ENCODE measurements around the gene HBB. TPM values are rescaled to one million over a fixed set of nuclear protein-coding genes. Genes with fewer than 3 reads are reported as not detected.

Gene HBB
- 1,761 TPM for total RNA-seq

DNA sequence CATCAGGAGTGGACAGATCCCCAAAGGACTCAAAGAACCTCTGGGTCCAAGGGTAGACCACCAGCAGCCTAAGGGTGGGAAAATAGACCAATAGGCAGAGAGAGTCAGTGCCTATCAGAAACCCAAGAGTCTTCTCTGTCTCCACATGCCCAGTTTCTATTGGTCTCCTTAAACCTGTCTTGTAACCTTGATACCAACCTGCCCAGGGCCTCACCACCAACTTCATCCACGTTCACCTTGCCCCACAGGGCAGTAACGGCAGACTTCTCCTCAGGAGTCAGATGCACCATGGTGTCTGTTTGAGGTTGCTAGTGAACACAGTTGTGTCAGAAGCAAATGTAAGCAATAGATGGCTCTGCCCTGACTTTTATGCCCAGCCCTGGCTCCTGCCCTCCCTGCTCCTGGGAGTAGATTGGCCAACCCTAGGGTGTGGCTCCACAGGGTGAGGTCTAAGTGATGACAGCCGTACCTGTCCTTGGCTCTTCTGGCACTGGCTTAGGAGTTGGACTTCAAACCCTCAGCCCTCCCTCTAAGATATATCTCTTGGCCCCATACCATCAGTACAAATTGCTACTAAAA lies at the start of gene HBB:
TSS of gene HBB (minus strand) at position 340 of the 579 bp plus-strand sequence. CDS start at position 290, 50 bp downstream.

GRCh38 chr11:5269715-5270147 lies 42.9 kb upstream of the HBB start, which contains the start of gene HBE1:
Gene HBE1 (minus strand): TSS chr11:5269945. CDS start chr11:5269890, 55 bp downstream.

DNA sequence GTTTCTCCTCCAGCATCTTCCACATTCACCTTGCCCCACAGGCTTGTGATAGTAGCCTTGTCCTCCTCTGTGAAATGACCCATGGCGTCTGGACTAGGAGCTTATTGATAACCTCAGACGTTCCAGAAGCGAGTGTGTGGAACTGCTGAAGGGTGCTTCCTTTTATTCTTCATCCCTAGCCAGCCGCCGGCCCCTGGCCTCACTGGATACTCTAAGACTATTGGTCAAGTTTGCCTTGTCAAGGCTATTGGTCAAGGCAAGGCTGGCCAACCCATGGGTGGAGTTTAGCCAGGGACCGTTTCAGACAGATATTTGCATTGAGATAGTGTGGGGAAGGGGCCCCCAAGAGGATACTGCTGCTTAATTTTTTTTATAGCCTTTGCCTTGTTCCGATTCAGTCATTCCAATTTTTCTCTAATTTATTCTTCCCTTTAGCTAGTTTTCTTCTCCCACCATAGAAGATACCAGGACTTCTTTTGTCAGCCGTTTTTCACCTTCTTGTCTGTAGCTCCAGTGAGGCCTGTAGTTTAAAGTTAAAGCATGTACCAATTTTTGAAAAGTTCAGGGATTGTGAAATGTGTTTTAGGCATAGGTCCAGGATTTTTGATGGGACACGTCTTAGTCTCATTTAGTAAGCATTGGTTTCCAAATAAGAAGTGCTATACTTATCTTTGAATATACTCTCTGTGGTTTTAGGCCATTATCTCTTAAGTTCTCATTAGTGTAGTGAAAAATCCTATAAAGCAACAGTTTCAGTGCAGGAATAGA lies 28.0 kb upstream of the HBB start, which contains the start of gene HBG2:
TSS of gene HBG2 (minus strand) at position 136 of the 768 bp plus-strand sequence. CDS start at position 83, 53 bp downstream.

GRCh38 chr11:5249807-5250396 lies 23.0 kb upstream of the HBB start, which contains the start of gene HBG1:
Gene HBG1 (minus strand): TSS chr11:5249857. CDS start chr11:5249804, 53 bp downstream.

DNA sequence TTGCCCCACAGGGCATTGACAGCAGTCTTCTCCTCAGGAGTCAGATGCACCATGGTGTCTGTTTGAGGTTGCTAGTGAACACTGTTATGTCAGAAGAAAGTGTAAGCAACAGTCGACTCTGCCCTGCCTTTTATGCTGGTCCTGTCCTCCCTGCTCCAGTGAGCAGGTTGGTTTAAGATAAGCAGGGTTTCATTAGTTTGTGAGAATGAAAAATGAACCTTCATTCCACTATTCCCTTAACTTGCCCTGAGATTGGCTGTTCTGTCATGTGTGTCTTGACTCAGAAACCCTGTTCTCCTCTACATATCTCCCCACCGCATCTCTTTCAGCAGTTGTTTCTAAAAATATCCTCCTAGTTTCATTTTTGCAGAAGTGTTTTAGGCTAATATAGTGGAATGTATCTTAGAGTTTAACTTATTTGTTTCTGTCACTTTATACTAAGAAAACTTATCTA lies 7.5 kb upstream of the HBB start, which contains the start of gene HBD:
TSS of gene HBD (minus strand) at position 103 of the 454 bp plus-strand sequence. CDS start at position 53, 50 bp downstream.

DNA sequence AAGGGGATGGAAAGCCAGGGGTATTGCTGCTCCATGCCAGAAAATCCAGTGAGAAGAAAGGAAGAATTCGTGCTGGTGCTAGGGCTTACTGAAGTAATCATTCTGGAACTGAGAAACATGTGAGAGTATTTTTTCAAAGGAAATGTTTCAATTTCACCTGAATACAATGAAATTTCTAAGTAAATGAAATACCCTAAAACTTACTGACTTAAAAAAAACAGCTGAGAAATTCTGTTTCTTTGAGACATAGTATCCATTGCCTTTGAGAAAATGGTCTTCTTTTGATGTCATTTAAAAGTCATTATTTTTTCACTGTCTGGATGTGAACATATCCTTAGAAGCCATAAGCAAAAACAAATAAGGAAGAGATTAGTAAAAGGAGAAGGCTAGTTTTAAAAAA lies 26.3 kb downstream of the HBB start, which contains the start of gene OR51V1:
TSS of gene OR51V1 (minus strand) at position 101 of the 400 bp plus-strand sequence. CDS start at position 101, 0 bp downstream.

Other genes with a start within 250 kb of the HBB start
- not detected for gene OR51L1, start 232.2 kb downstream of the HBB start, total RNA-seq
- not detected for gene OR52J3, start 180.5 kb downstream of the HBB start, total RNA-seq
- not detected for gene OR52E2, start 167.4 kb downstream of the HBB start, total RNA-seq
- not detected for gene OR52E1, start 157.5 kb downstream of the HBB start, total RNA-seq
- gene OR52A5, start 88.7 kb downstream of the HBB start, total RNA-seq = not detected
- not detected for gene OR52A1, start 72.3 kb downstream of the HBB start, total RNA-seq
- gene OR51V1, start 26.4 kb downstream of the HBB start, total RNA-seq = not detected
- 1.3 TPM for gene HBD, start 7.4 kb upstream of the HBB start, total RNA-seq
- gene HBG1, start 22.8 kb upstream of the HBB start, total RNA-seq = 65.3 TPM
- 14,762 TPM for gene HBG2, start 27.7 kb upstream of the HBB start, total RNA-seq
- 23.8 TPM for gene HBE1, start 42.9 kb upstream of the HBB start, total RNA-seq
- gene OR51B4, start 74.9 kb upstream of the HBB start, total RNA-seq = 1.5 TPM
- gene OR51B2, start 97.2 kb upstream of the HBB start, total RNA-seq = 0.47 TPM
- 2.3 TPM for gene OR51B5, start 116.5 kb upstream of the HBB start, total RNA-seq
- not detected for gene OR51B6, start 124.4 kb upstream of the HBB start, total RNA-seq
- gene OR51M1, start 156.7 kb upstream of the HBB start, total RNA-seq = not detected
- gene OR51Q1, start 195.0 kb upstream of the HBB start, total RNA-seq = not detected
- gene OR51I1, start 214.4 kb upstream of the HBB start, total RNA-seq = 0.64 TPM
- not detected for gene OR51I2, start 222.3 kb upstream of the HBB start, total RNA-seq

Data from metanephros (tissue), 1 donor.